ENCODE results near the gene KCNIP1.

- TF ChIP-seq POLR2A (IDR thresholded peaks at IDR 0.05): no peak
- no peak for TF ChIP-seq CTCF (IDR thresholded peaks at IDR 0.05)
These were observed 32.2 kb upstream of the KCNIP1 start for GRCh38 chr5:170471551-170472178.
